Right cardiac atrium (tissue), 5 donors: Measurements from ENCODE around the gene ZC3H12D. TPM values are rescaled to one million over a fixed set of nuclear protein-coding genes. Genes with fewer than 3 reads are reported as not detected.

Experiments used
- ATAC-seq, 2 donors: fragments of 200-7000 bp; cut with Tn5 transposase; one replicate each; pipeline versions ENCODE4 v1.8.0 to v1.9.1; 2020; ENCODE audit warnings: moderate library complexity in 2 of 2, mild to moderate bottlenecking in 1 of 2
- DNase-seq, 3 donors: peaks; one replicate each; pipeline ENCODE4 v3.0.0-alpha.2; 2020
- H3K27ac ChIP-seq: one replicate; pipeline ENCODE4 v1.5.1; 2013; ENCODE audit warnings: mild to moderate bottlenecking, low read length, control low read depth, moderate library complexity
- H3K27me3 ChIP-seq: one replicate; pipeline ENCODE4 v1.6.1; 2013; ENCODE audit not compliant: control insufficient read depth, insufficient read depth
- H3K4me1 ChIP-seq: one replicate; pipeline ENCODE4 v1.6.1; 2013; ENCODE audit warnings: low read length; ENCODE audit not compliant: control insufficient read depth, insufficient read depth
- H3K4me3 ChIP-seq: one replicate; pipeline ENCODE4 v1.5.1; 2013; ENCODE audit warnings: low read length, control low read depth
- H3K9me3 ChIP-seq: one replicate; pipeline ENCODE4 v1.6.1; 2013; ENCODE audit warnings: low read length; ENCODE audit not compliant: control insufficient read depth
- WGBS: extraction: QIAGEN DNeasy Blood & Tissue Kit; methylation state at CpG from one replicate; pipeline ENCODE4 v1.1.7; 2013; 5-methylcytosine and 5-hydroxymethylcytosine counted together
- intact Hi-C, 4 donors: fragments of 100-400 bp; cut with DNase I; formaldehyde crosslinking; loops; one replicate each; pipeline versions ENCODE4 v1.11.0 to v1.14.0; 2022 to 2023
- polyA plus RNA-seq: library from polyadenylated mRNA; stranded (reverse); fragments of 200-250 nt; gene quantifications from one replicate; pipeline ENCODE4 v1.2.3, GENCODE V29; 2013
- total RNA-seq, 4 donors: library from RNA; stranded (reverse); fragmentation: NEBNext Ultra II Directional; extraction: Animal tissue kit (Norgen Biotek cat#: 25700); gene quantifications; one replicate each; pipeline ENCODE4 v1.2.1, GENCODE V29; 2021
- donor health status: healthy with polysubstance abuse.
- donor health status: DM: no; HTN: yes; CAD: no.
- donor health status: DM: no; HTN: no; CAD: no.
- donor health status: DM: no; HTN: yes; CAD: no; lungs with severe emphysema.
- donor health status: DM: yes; HTN: yes; CAD: no.

The ZC3H12D gene
- total and polyA plus RNA-seq, 5 donors, result 0.34 to 1.1 (median 0.56) TPM

DNA sequence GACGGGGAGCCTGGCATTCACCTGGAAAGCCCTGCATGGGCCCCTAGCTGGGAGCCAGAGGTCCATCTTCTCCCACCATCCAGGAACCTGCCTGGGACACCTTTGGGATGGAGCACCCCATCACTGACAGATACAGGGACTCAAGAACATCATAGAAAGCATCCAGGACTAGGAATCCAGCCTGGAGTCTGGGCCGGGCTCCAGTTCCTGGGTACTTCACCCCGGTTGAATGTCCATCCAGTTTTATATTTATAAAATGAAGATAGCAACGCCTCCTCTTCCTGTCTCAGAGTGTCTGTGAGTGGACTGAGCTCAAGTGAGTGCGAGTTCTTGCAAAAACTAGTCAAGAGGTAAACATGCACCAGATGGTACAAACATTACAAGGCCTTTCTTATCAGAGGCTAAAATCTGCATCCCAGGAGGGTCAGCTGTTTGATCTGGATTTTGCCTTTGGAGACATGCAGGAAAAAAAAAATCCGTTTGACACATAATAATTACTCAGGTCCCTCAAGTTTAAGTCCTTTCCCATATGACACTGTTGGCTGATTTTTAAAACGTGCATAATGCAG lies 27.4 kb downstream of the ZC3H12D start:
- Histone ChIP-seq H3K4me1 (peaks cover 19% of the 10 kb centered on the region), H3K9me3 (no peaks in the 10 kb centered on the region), H3K27me3 (no peaks in the 10 kb centered on the region), H3K4me3 (no peak overlapping the region), H3K27ac (no peak overlapping the region)
- DNase-seq, result peak; percentile 41 to 72 (median 68)
- 26% methylated on average over 7 of the region's 7 CpGs for WGBS
- peak; percentile 3 to 12 for ATAC-seq
- intact Hi-C loops, result no loop called here

DNA sequence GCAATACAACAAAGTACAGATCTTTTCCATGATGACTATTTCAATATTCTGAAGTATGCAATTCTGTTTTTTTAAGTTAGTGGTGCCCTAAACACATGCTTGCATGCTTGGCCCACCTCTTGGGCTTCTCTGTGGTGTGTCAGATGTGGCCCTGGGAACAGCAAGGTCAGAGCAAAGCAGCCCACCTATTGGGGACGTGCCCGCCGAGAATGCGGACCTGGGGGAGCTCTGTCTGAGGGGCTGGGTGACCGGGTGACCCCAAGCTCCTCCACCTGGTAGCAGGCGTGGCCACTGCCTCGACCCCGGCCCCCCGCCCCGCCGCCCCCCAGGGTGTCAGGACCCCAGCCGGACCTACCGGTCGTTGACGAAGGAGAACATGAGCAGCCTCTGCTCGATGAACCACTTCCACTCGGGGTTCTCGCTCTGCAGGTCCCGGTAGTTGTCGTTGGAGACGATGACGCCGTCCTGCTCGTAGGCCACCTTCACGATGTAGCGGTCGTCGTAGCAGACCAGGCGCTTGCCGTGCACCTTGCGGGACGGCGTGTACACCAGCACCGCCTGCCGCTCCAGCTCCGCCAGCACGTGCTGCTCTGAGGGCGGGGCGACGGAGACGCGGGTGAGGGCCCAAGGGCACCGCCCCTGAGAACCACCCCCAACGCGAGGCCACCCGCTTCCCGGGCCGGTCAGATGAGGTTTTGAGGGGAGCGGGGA lies 28.3 kb downstream of the ZC3H12D start:
- Histone ChIP-seq H3K27me3 (no peaks in the 10 kb centered on the region), H3K27ac (no peak overlapping the region), H3K9me3 (no peaks in the 10 kb centered on the region), H3K4me1 (peaks cover 19% of the 10 kb centered on the region), H3K4me3 (no peak overlapping the region)
- DNase-seq (peak in 1 of 3 donors; percentile 66), ATAC-seq (no peak)
- intact Hi-C loops, result no loop called here
- WGBS, result 89% methylated on average over 49 of the region's 49 CpGs

DNA sequence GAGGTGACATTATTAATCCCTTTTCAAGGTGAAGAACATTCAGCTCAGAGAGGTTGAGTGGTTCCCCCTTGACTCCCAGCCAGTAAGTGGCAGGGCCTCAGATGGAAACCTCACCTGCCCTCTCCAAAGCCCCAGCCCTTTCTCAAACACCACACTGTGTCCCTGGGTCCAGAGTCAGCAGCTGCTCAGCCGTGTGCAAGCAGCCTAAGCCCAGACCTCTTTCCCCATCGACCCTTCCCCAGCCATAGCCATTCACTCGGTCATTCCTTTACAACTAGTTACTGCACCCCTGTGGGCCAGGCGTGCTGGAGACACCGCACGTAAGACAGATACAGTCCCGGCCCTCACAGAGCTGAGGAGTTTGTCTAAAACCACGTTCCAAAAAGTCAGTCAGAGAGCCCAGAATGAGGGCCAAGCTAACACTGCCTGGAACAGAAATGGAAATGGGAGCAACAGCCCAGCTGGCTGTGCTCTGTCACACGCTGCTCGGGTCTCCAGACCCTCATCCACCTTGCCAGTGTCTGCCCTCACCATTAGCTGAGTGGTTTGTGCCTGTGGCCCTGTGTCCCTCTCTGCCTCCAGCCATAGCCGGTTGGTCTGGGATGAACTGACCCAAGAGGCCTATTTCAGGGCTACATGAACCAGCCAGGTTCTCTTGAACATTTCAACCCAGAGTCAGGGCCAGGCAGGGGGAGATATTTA lies 29.6 kb downstream of the ZC3H12D start:
- ATAC-seq (peak; percentile 7 to 8), DNase-seq (peak in 2 of 3 donors; percentile 51 to 75)
- no peaks in the 10 kb centered on the region for H3K27me3 ChIP-seq
- H3K4me3 ChIP-seq, result no peak overlapping the region
- H3K9me3 ChIP-seq, result no peaks in the 10 kb centered on the region
- H3K27ac ChIP-seq, result peak overlapping the region; percentile 56
- WGBS, result 56% methylated on average over 11 of the region's 11 CpGs
- intact Hi-C loops, result no loop called here
- peaks cover 19% of the 10 kb centered on the region for H3K4me1 ChIP-seq

DNA sequence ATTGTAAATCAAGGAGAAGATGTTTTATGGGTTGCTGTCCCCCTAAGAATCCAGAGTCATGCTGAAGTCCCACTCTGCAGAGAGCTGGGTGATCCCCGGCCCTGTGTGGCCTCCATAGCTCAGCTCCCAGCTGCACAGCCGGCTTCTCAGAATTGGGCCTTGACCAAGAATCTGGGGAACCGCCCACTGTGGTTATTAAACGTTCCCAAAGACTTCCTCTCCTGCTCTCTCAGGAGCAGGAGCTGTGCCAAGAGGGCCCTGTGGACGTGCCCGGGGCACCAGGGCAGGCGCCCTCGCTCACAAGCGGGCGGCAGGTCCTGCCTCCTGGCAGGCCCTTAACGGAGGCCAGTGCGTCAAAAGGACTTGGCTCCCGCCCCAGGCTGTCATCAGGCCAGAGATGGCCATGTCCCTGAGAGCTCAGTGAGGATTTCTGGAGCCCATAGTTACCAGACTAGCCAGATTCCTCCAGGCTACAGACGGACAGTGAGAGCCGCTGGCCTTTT lies 30.4 kb downstream of the ZC3H12D start:
- ATAC-seq (peak; percentile 92 to 93), DNase-seq (peak; percentile 98 to 100 (median 99))
- intact Hi-C loops, result no loop called here
- H3K27ac ChIP-seq, result peak overlapping the region; percentile 56
- H3K4me1 ChIP-seq, result peaks cover 18% of the 10 kb centered on the region
- no peak overlapping the region for H3K4me3 ChIP-seq
- H3K9me3 ChIP-seq, result no peaks in the 10 kb centered on the region
- 3% methylated on average over 15 of the region's 15 CpGs for WGBS
- H3K27me3 ChIP-seq, result no peaks in the 10 kb centered on the region

DNA sequence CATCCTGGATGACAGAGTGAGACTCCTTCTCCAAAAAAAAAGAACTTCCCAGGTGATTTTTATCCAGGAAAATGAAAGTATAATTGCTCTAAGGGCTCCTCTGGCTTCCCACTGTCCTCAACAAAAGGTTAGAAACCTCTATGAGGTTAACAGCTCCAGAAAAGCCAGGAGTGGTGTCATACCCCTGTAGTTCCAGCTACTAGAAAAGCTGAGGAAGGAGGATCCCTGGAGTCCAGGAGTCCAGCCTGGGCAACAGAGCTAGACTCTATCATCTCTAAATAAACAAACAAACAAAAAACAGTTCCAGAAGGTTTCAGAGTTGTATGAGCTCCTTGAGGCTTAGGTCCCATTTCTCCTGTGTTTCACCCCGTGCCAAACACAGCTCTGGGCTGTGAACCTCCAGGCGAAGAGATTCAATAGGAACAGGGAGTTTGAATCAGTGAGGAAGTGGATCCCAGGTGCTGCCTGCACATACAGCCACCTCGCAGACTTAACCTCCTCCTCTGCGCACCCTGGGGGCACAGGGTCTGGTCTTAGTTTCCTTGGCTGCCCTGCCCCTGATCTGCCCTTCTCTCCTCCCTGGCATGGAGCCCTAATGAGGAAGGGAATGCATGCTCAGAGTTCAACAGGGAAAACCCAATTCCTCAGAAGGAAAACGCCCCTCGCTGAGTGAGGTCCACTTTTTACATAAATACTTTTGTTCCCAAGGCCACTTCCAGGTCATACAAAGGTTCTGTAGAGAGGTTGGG lies 31.0 kb downstream of the ZC3H12D start:
- H3K4me3 ChIP-seq, result no peak overlapping the region

DNA sequence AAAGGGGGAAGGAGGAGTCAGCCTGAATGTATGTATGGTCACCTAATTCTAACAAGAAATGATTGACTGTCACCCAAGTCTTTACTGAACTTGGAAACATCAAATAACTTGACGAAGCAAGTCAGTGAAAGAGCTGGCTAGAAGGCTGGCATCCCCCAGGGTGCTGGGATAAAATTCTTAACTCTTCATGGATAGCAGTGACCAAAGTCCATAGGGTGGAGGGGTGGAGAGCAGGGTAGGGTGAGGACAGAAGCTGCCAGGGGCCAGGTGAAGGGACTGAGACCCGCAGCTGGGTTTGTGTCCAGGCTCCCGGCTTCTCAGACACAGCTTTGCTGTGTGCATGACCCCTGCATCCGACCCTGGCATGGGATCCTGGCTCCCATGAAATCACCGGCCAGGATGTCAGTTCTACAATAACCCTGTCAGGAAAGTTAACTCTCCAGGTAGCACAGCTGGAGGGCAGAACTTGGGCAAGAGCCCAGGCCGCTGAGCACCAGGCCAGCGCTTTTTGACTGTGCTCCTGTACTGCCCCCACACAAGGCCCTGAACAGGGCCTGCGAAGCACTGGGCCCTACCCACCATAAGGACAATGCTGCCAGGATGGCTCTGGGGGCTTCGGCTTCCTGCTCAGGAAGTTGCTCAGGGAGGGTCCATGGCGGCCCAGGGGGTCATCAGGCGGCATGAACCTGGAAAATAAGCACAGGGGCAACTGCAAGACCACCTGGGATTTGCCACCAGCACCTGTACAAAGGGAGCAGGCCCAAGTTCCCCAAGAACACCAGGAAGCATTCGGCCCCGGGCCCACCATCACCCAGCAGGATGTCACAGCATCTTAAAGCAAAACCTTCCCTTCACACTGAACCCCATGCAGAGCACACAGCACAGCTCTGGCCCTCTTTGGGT lies 32.5 kb downstream of the ZC3H12D start:
- ATAC-seq, result no peak
- DNase-seq, result peak in 1 of 3 donors; percentile 55
- WGBS, result 92% methylated on average over 13 of the region's 13 CpGs
- Histone ChIP-seq H3K4me3 (no peak overlapping the region), H3K9me3 (no peaks in the 10 kb centered on the region), H3K27me3 (no peaks in the 10 kb centered on the region), H3K4me1 (peaks cover 17% of the 10 kb centered on the region), H3K27ac (no peak overlapping the region)
- intact Hi-C loops, result no loop called here

More for the DNA sequence above, 31.0 kb downstream of the ZC3H12D start:
- Histone ChIP-seq H3K27ac (peak overlapping the region; percentile 50), H3K9me3 (no peaks in the 10 kb centered on the region), H3K4me1 (peaks cover 17% of the 10 kb centered on the region), H3K27me3 (no peaks in the 10 kb centered on the region)
- intact Hi-C loops, result no loop called here
- ATAC-seq (no peak), DNase-seq (peak in 2 of 3 donors; percentile 54 to 68)
- WGBS, result 58% methylated on average over 6 of the region's 6 CpGs

DNA sequence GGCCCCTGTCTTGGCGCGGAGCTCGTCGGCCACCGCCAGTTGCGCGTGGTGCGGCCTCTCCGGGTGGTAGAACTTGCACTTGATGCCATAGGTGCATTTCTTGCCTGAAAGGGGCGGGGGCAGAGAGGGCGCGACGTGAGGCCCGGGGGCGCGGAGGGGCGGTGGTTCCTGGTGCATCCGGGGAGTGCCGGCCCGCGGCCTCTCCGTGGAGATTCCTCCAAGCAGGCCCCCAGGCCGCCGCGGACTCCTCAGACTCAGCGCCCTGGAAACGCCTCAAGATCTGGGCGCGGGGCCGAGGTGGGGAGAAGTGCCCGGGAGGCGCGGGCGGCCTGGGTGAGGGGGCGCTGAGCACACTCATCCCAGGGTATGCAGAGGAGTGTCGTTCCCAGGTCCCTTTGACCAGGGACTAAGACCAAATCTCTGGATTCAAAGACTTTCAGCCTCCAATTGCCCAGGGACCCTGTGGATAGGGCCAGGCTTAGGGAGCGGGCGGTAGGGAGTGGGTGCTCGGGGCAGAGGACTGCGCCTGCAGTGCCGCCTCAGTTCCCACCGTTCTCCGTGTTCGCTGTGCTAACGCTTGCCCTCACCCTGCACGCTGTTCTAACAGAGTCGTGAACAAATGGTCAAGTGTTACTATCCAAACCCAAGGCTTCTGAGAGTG lies 33.3 kb downstream of the ZC3H12D start:
- Histone ChIP-seq H3K4me3 (peak overlapping the region; percentile 43), H3K4me1 (peaks cover 17% of the 10 kb centered on the region), H3K9me3 (no peaks in the 10 kb centered on the region), H3K27me3 (no peaks in the 10 kb centered on the region), H3K27ac (no peak overlapping the region)
- intact Hi-C loops, result no loop called here
- DNase-seq (peak; percentile 45 to 87 (median 82)), ATAC-seq (no peak)
- 40% methylated on average over 47 of the region's 47 CpGs for WGBS

DNA sequence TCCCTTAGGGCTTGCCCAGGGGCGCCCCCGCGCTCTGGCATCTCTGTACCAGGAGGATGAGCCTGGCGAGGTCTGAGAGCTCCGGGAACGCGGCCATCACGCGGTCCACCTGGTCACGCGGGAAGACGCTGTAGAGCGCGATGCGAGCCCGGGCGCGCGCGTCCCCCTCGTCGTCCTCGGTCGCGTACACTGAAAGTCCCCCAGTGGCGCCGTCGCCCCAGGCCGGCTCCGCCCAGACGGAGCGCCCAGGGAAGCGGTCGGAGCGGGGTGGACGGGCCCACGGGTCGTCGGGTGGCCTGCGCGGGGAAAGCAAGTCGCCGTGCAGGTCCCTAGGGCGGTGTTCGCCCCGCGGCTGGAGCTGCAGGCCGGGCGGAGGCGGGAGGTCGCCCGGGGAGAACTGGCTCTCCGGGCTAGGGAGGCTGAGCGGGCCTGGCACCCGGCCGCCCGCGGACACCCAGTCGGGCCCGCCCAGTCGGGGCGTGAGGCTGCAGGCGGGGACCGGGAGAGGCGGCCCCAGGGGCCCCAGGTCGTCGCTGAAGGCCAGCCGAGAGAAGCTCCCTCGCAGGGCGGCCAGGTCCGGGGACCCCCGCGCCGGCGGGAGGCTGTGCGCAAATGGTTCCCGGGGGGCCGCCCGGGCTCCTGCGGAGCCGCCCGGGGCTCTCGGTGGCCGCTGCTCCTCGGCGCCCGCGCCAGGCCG lies 34.0 kb downstream of the ZC3H12D start:
- ATAC-seq (peak; percentile 6 to 13), DNase-seq (peak; percentile 47 to 84 (median 83))
- Histone ChIP-seq H3K4me1 (peaks cover 17% of the 10 kb centered on the region), H3K27ac (no peak overlapping the region), H3K9me3 (no peaks in the 10 kb centered on the region), H3K27me3 (no peaks in the 10 kb centered on the region), H3K4me3 (peak overlapping the region; percentile 43)
- intact Hi-C loops, result no loop called here
- WGBS, result 9% methylated on average over 89 of the region's 89 CpGs

DNA sequence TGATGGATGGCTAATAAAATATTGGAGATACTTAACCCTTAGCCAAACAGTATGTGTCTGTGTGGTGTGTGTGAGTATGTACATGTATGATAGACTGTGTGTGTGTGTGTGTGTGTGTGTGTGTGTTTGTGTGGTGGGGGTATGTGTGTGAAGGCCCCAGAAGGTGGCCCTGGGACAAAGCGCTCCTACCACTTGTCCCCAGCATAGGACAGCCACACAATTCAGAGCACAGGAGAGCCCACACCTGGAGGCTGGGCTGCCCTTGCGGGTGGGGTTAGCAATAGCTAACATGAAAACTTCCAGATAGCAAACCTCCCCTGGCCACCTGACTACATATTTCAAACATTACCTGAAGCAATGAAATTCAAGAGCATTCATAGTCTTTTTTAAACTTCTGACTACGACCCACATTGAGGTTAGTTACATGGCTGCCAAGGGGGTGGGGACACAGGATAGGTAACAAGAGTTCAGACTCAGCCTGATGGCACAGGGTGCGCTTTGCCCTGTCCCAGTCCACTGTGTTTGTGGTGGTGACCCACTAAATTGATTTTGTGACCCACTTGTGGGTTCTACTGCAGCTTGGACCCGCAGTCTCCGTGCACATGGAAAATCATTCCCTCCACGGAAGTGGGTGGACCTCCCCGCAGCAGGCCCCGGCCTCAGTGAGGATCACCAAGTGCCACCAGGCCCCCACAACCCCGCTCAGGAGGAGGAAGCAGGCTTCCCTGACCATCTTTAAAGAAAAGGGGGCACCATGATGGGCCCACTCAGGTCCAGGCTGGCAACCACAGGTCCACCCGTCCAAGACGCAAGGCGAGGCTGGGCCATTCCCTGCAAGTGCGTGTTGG lies 34.8 kb downstream of the ZC3H12D start:
- Histone ChIP-seq H3K4me1 (peaks cover 11% of the 10 kb centered on the region), H3K4me3 (no peak overlapping the region), H3K27me3 (no peaks in the 10 kb centered on the region), H3K9me3 (no peaks in the 10 kb centered on the region), H3K27ac (no peak overlapping the region)
- DNase-seq (no peak), ATAC-seq (no peak)
- WGBS, result 83% methylated on average over 14 of the region's 14 CpGs
- intact Hi-C loops, result no loop called here
